Measurements from ENCODE around the gene SERPINA12.

DNA sequence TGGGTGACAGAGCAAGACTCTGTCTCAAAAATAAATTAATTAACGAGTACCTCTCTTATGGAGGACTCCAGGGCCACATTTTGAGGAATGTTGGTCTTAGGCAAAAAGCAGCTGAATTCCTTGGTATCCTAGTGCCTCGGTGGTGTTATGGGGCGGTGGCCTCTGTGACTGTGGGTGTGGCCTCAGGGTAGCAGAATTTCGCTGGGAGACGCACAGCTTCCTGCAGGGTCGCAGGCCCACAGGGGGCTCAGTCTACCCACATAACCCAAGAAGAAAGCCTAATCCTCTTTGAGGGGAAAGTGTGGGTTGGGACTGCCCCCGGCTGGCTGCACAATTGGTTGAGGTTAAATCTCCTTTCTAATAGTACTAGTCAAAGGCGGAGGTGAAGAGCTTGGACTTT, 40.8 kb upstream of the SERPINA12 start:
- TF ChIP-seq, protein P1, sequence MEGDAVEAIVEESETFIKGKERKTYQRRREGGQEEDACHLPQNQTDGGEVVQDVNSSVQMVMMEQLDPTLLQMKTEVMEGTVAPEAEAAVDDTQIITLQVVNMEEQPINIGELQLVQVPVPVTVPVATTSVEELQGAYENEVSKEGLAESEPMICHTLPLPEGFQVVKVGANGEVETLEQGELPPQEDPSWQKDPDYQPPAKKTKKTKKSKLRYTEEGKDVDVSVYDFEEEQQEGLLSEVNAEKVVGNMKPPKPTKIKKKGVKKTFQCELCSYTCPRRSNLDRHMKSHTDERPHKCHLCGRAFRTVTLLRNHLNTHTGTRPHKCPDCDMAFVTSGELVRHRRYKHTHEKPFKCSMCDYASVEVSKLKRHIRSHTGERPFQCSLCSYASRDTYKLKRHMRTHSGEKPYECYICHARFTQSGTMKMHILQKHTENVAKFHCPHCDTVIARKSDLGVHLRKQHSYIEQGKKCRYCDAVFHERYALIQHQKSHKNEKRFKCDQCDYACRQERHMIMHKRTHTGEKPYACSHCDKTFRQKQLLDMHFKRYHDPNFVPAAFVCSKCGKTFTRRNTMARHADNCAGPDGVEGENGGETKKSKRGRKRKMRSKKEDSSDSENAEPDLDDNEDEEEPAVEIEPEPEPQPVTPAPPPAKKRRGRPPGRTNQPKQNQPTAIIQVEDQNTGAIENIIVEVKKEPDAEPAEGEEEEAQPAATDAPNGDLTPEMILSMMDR (IDR thresholded peaks at IDR 0.05): no peak
- no peak for TF ChIP-seq POLR2A (IDR thresholded peaks at IDR 0.05)
